HG03045 (cell line): Measurements from ENCODE around the gene PTTG1.

Experiments
- ATAC-seq: cut with Tn5 transposase; IDR thresholded peaks from one replicate; pipeline ENCODE4 v1.9.1; 2021; ENCODE audit warnings: mild to moderate bottlenecking, moderate library complexity; ENCODE audit not compliant: unreplicated experiment

PTTG1 gene

GRCh38 chr5:160452795-160453194 is 31.1 kb downstream of the PTTG1 start:
- no peak for ATAC-seq

- no peak for ATAC-seq
Observed at GRCh38 chr5:160453751-160454150, 32.1 kb downstream of the PTTG1 start.

GRCh38 chr5:160455600-160455999 is 33.9 kb downstream of the PTTG1 start:
- ATAC-seq = no peak

GRCh38 chr5:160456480-160457177 is 35.0 kb downstream of the PTTG1 start:
- no peak for ATAC-seq

GRCh38 chr5:160457252-160457651 is 35.6 kb downstream of the PTTG1 start:
- no peak for ATAC-seq

- ATAC-seq = peak; percentile 81
Observed at GRCh38 chr5:160458806-160459800, 37.4 kb downstream of the PTTG1 start.

GRCh38 chr5:160460377-160461049 is 38.9 kb downstream of the PTTG1 start:
- no peak for ATAC-seq

GRCh38 chr5:160461378-160461777 is 39.7 kb downstream of the PTTG1 start:
- ATAC-seq = no peak

GRCh38 chr5:160462167-160462566 is 40.5 kb downstream of the PTTG1 start:
- no peak for ATAC-seq

GRCh38 chr5:160463227-160463626 is 41.6 kb downstream of the PTTG1 start:
- ATAC-seq = no peak

GRCh38 chr5:160463740-160464465 is 42.2 kb downstream of the PTTG1 start:
- no peak for ATAC-seq

- no peak for ATAC-seq
Observed at GRCh38 chr5:160464466-160464797, 42.8 kb downstream of the PTTG1 start.

- no peak for ATAC-seq
Observed at GRCh38 chr5:160466116-160466515, 44.5 kb downstream of the PTTG1 start.

- no peak for ATAC-seq
Observed at GRCh38 chr5:160466889-160467554, 45.4 kb downstream of the PTTG1 start.

- ATAC-seq = peak; percentile 93
Observed at GRCh38 chr5:160467555-160468362, 46.1 kb downstream of the PTTG1 start.

GRCh38 chr5:160468363-160468975 is 46.8 kb downstream of the PTTG1 start:
- ATAC-seq = no peak

- ATAC-seq = no peak
Observed at GRCh38 chr5:160469156-160470144, 47.8 kb downstream of the PTTG1 start.
